HG03342 (cell line): ENCODE data around the gene PSMD8.
"Not testable (repeated sequence)": the region's sequence is repeated elsewhere in the genome, so short reads cannot be mapped to it uniquely, and the experiment has no call there.

ENCODE experiments used
- ATAC-seq: cut with Tn5 transposase; IDR thresholded peaks from one replicate; pipeline ENCODE4 v1.9.1; 2021; ENCODE audit warnings: mild to moderate bottlenecking, moderate library complexity; ENCODE audit not compliant: unreplicated experiment

Gene PSMD8

GRCh38 chr19:38374332-38375097 is at the start of gene PSMD8:
PSMD8 (plus strand) TSS chr19:38374571; CDS start chr19:38374602, 31 bp downstream.
- ATAC-seq: peak; percentile 93

GRCh38 chr19:38326591-38326990 is 47.8 kb upstream of the PSMD8 start:
- ATAC-seq: no peak

- no peak for ATAC-seq
These were observed 44.7 kb upstream of the PSMD8 start for GRCh38 chr19:38329651-38330050.

GRCh38 chr19:38331728-38332127 is 42.6 kb upstream of the PSMD8 start:
- ATAC-seq: no peak

- ATAC-seq: no peak
These were observed 41.1 kb upstream of the PSMD8 start for GRCh38 chr19:38333245-38333644.

- ATAC-seq: peak; percentile 63
These were observed 38.3 kb upstream of the PSMD8 start for GRCh38 chr19:38335949-38336637.

GRCh38 chr19:38336638-38337359 is 37.6 kb upstream of the PSMD8 start:
- ATAC-seq: peak; percentile 49

GRCh38 chr19:38337360-38337653 is 37.1 kb upstream of the PSMD8 start:
- ATAC-seq: no peak

GRCh38 chr19:38339011-38339410 is 35.4 kb upstream of the PSMD8 start:
- not testable (repeated sequence) for ATAC-seq

GRCh38 chr19:38340927-38341326 is 33.4 kb upstream of the PSMD8 start:
- no peak for ATAC-seq

GRCh38 chr19:38346837-38347236 is 27.5 kb upstream of the PSMD8 start:
- ATAC-seq: no peak

- ATAC-seq: no peak
These were observed 23.5 kb upstream of the PSMD8 start for GRCh38 chr19:38350883-38351282.

GRCh38 chr19:38351865-38352395 is 22.4 kb upstream of the PSMD8 start:
- no peak for ATAC-seq

GRCh38 chr19:38352611-38353010 is 21.8 kb upstream of the PSMD8 start:
- no peak for ATAC-seq

- no peak for ATAC-seq
These were observed 18.3 kb upstream of the PSMD8 start for GRCh38 chr19:38355728-38356725.

- ATAC-seq: no peak
These were observed 16.3 kb upstream of the PSMD8 start for GRCh38 chr19:38358071-38358470.

GRCh38 chr19:38359242-38360021 is 14.9 kb upstream of the PSMD8 start:
- ATAC-seq: no peak

GRCh38 chr19:38360351-38360750 is 14.0 kb upstream of the PSMD8 start:
- no peak for ATAC-seq

GRCh38 chr19:38360839-38361631 is 13.3 kb upstream of the PSMD8 start:
- ATAC-seq: no peak
